MCF 10A (cell line): ENCODE results near the gene DLEC1. TPM values are rescaled to one million over a fixed set of nuclear protein-coding genes. Genes with fewer than 3 reads are reported as not detected.
"Not testable (repeated sequence)": the region's sequence is repeated elsewhere in the genome, so short reads cannot be mapped to it uniquely, and the experiment has no call there.

Source experiments
- BruUV-seq: library from RNA; stranded (reverse); fragments of 400-500 nt; replicated peaks from 2 replicates; lab custom pipeline; 2021; lab: Mats Ljungman, UMichigan
- CTCF ChIA-PET: fragments of 300-600 bp; sonication (Branson Sonifier 250); formaldehyde crosslinking; extraction: SDS; loops from one replicate; lab custom pipeline; 2021; ENCODE audit warnings: antibody characterized with exemption, inconsistent platforms; lab: Yijun Ruan, JAX
- POLR2A ChIA-PET: fragments of 300-600, 350-650 bp; sonication (Branson Sonifier 250); formaldehyde crosslinking; extraction: SDS; loops from one replicate; lab custom pipeline; 2020; ENCODE audit warnings: antibody characterized with exemption, inconsistent platforms; lab: Yijun Ruan, JAX
- DNase-seq: peaks from one replicate; pipeline ENCODE4 v3.0.0-alpha.2; 2018; ENCODE audit not compliant: unreplicated experiment
- H3K27ac Mint-ChIP-seq: one replicate; pipeline ENCODE4 v1.8.0; 2022; ENCODE audit warnings: mild to moderate bottlenecking, low read depth, mixed read lengths; ENCODE audit not compliant: unreplicated experiment
- H3K27me3 Mint-ChIP-seq: one replicate; pipeline ENCODE4 v1.8.0; 2022; ENCODE audit warnings: mixed read lengths; ENCODE audit not compliant: insufficient read depth, unreplicated experiment
- H3K36me3 Mint-ChIP-seq: one replicate; pipeline ENCODE4 v1.8.0; 2022; ENCODE audit warnings: mild to moderate bottlenecking, moderate library complexity, mixed read lengths; ENCODE audit not compliant: insufficient read depth, unreplicated experiment
- H3K4me1 Mint-ChIP-seq: one replicate; pipeline ENCODE4 v1.8.0; 2022; ENCODE audit warnings: mixed read lengths; ENCODE audit not compliant: insufficient read depth, unreplicated experiment
- H3K4me3 Mint-ChIP-seq: one replicate; pipeline ENCODE4 v1.8.0; 2022; ENCODE audit warnings: mild to moderate bottlenecking, moderate library complexity, mixed read lengths; ENCODE audit not compliant: unreplicated experiment
- H3K9me3 Mint-ChIP-seq: one replicate; pipeline ENCODE4 v1.8.0; 2022; ENCODE audit warnings: mixed read lengths; ENCODE audit not compliant: unreplicated experiment
- CTCF ChIP-seq: fragments of 200-600 bp; IDR thresholded peaks from one replicate; pipeline ENCODE4 v1.8.0; 2022; ENCODE audit warnings: antibody characterized with exemption, mild to moderate bottlenecking; ENCODE audit not compliant: unreplicated experiment
- intact Hi-C: fragments of 100-400 bp; cut with micrococcal nuclease; formaldehyde crosslinking; loops from 2 replicates; pipeline ENCODE4 v1.14.1; 2022
- total RNA-seq: library from RNA; stranded (reverse); gene quantifications from 2 replicates; pipeline ENCODE4 v1.2.3, GENCODE V29; 2022

Gene DLEC1
- total RNA-seq, 1 experiment from 2014 or later = 1.3 TPM

- BruUV-seq = no TSS peak
- DNase-seq = no peak
- no peaks in the 10 kb centered on the region for H3K27me3 Mint-ChIP-seq
- intact Hi-C loops = no loop called here
- H3K27ac Mint-ChIP-seq = no peak overlapping the region
- ChIA-PET CTCF (no interaction called here), POLR2A (no interaction called here)
- no peaks in the 10 kb centered on the region for H3K36me3 Mint-ChIP-seq
- no peak for TF ChIP-seq CTCF
- H3K4me3 Mint-ChIP-seq = no peak overlapping the region
- H3K9me3 Mint-ChIP-seq = no peaks in the 10 kb centered on the region
- no peaks in the 10 kb centered on the region for H3K4me1 Mint-ChIP-seq
These were observed 15.5 kb downstream of the DLEC1 start for GRCh38 chr3:38054499-38055001.

- H3K27me3 Mint-ChIP-seq = peaks cover 12% of the 10 kb centered on the region
- ChIA-PET POLR2A (no interaction called here), CTCF (interaction anchor here (0.6 to 0.7 kb wide), 2 partner anchors 10 to 690 kb away, joined by 3 to 4 read pairs; no protein-coding TSS in a partner anchor)
- BruUV-seq = no TSS peak
- no peaks in the 10 kb centered on the region for H3K4me1 Mint-ChIP-seq
- DNase-seq = no peak
- no peak overlapping the region for H3K4me3 Mint-ChIP-seq
- H3K36me3 Mint-ChIP-seq = no peaks in the 10 kb centered on the region
- H3K9me3 Mint-ChIP-seq = peaks cover 7% of the 10 kb centered on the region
- intact Hi-C loops = no loop called here
- no peak for TF ChIP-seq CTCF
- no peak overlapping the region for H3K27ac Mint-ChIP-seq
These were observed 20.1 kb downstream of the DLEC1 start for GRCh38 chr3:38059148-38059547.

GRCh38 chr3:38059591-38059990 is 20.6 kb downstream of the DLEC1 start:
- intact Hi-C loops = no loop called here
- Mint-ChIP-seq H3K27ac (no peak overlapping the region), H3K4me3 (no peak overlapping the region), H3K27me3 (peaks cover 12% of the 10 kb centered on the region), H3K4me1 (no peaks in the 10 kb centered on the region), H3K36me3 (no peaks in the 10 kb centered on the region), H3K9me3 (peaks cover 7% of the 10 kb centered on the region)
- CTCF ChIA-PET = interaction anchor here (0.7 kb wide), 1 partner anchor 10 kb away, joined by 4 read pairs; no protein-coding TSS in a partner anchor
- BruUV-seq = no TSS peak
- POLR2A ChIA-PET = no interaction called here
- no peak for TF ChIP-seq CTCF
- DNase-seq = no peak

GRCh38 chr3:38062809-38063208 is 23.8 kb downstream of the DLEC1 start:
- H3K4me3 Mint-ChIP-seq = no peak overlapping the region
- no peak overlapping the region for H3K27ac Mint-ChIP-seq

GRCh38 chr3:38064453-38064852 is 25.4 kb downstream of the DLEC1 start:
- CTCF ChIA-PET, BruUV-seq, POLR2A ChIA-PET: not testable (repeated sequence)

More at GRCh38 chr3:38062809-38063208, 23.8 kb downstream of the DLEC1 start:
- DNase-seq = no peak
- intact Hi-C loops = no loop called here
- H3K27me3 Mint-ChIP-seq = peaks cover 12% of the 10 kb centered on the region
- CTCF ChIA-PET = no interaction called here
- peaks cover 7% of the 10 kb centered on the region for H3K9me3 Mint-ChIP-seq
- BruUV-seq = no TSS peak
- POLR2A ChIA-PET = no interaction called here
- H3K36me3 Mint-ChIP-seq = no peaks in the 10 kb centered on the region
- TF ChIP-seq CTCF = no peak
- no peaks in the 10 kb centered on the region for H3K4me1 Mint-ChIP-seq

More at GRCh38 chr3:38064453-38064852, 25.4 kb downstream of the DLEC1 start:
- H3K9me3 Mint-ChIP-seq, H3K4me1 Mint-ChIP-seq, H3K36me3 Mint-ChIP-seq, DNase-seq, H3K4me3 Mint-ChIP-seq, H3K27ac Mint-ChIP-seq, intact Hi-C loops: not testable (repeated sequence)
- peaks cover 12% of the 10 kb centered on the region for H3K27me3 Mint-ChIP-seq
